CD4-positive, alpha-beta T cell (primary cell): ENCODE measurements around the gene PDSS2. TPM values are rescaled to one million over a fixed set of nuclear protein-coding genes. Genes with fewer than 3 reads are reported as not detected.

Source experiments
- ATAC-seq: fragments of 200-7000 bp; cut with Tn5 transposase; one replicate; pipeline ENCODE4 v1.10.0; 2022; ENCODE audit warnings: mild to moderate bottlenecking; ENCODE audit not compliant: poor library complexity
- CTCF ChIA-PET: fragments of 350-600 bp; sonication (Branson Sonifier 250); formaldehyde crosslinking; loops from one replicate; lab custom pipeline; 2021; ENCODE audit warnings: antibody characterized with exemption, inconsistent platforms; lab: Charles Lee
- POLR2A ChIA-PET: fragments of 350-600 bp; sonication (Branson Sonifier 250); formaldehyde crosslinking; loops from one replicate; lab custom pipeline; 2021; ENCODE audit warnings: antibody characterized with exemption, inconsistent platforms; lab: Charles Lee
- DNase-seq, 14 experiments: peaks; one replicate each; pipeline ENCODE4 v3.0.0-alpha.2; 2013 to 2020; ENCODE audit warnings: mixed read lengths in 2 of 14
- H3K27ac ChIP-seq, 2 donors: one replicate each; pipeline versions ENCODE4 v1.5.1 to v1.7.0; 2013; ENCODE audit warnings: low read length in 2 of 2, low read depth in 1 of 2, mild to moderate bottlenecking in 1 of 2
- H3K27me3 ChIP-seq, 2 experiments: 1 replicate in 1 of 2; 2 replicates in 1 of 2; pipeline versions ENCODE4 v1.6.1 to v1.7.0; 2013; ENCODE audit warnings: low read length in 2 of 2, control low read depth in 1 of 2, mild to moderate bottlenecking in 1 of 2, moderate library complexity in 1 of 2; ENCODE audit not compliant: insufficient read depth in 2 of 2, control insufficient read depth in 1 of 2
- H3K36me3 ChIP-seq: one replicate; pipeline ENCODE4 v1.6.1; 2013; ENCODE audit warnings: low read length, control low read depth; ENCODE audit not compliant: insufficient read depth
- H3K4me1 ChIP-seq: one replicate; pipeline ENCODE4 v1.6.1; 2013; ENCODE audit warnings: low read length, control low read depth; ENCODE audit not compliant: insufficient read depth
- H3K4me3 ChIP-seq: one replicate; pipeline ENCODE4 v1.5.1; 2013; ENCODE audit warnings: mild to moderate bottlenecking, low read length, moderate library complexity
- H3K9me3 ChIP-seq, 2 experiments: 1 replicate in 1 of 2; 2 replicates in 1 of 2; pipeline versions ENCODE4 v1.6.1 to v1.7.0; 2013; ENCODE audit warnings: low read length in 2 of 2, mild to moderate bottlenecking in 2 of 2, control low read depth in 1 of 2, moderate library complexity in 1 of 2; ENCODE audit not compliant: control insufficient read depth in 1 of 2, insufficient read depth in 1 of 2
- H3K27ac Mint-ChIP-seq: one replicate; pipeline ENCODE4 v1.8.0; 2020; ENCODE audit warnings: mixed read lengths
- H3K27me3 Mint-ChIP-seq: one replicate; pipeline ENCODE4 v1.8.0; 2021; ENCODE audit warnings: mixed read lengths
- H3K36me3 Mint-ChIP-seq: one replicate; pipeline ENCODE4 v1.8.0; 2021; ENCODE audit warnings: low read depth, mixed read lengths
- H3K4me1 Mint-ChIP-seq: one replicate; pipeline ENCODE4 v1.8.0; 2021; ENCODE audit warnings: low read depth, mixed read lengths
- H3K4me3 Mint-ChIP-seq: one replicate; pipeline ENCODE4 v1.8.0; 2020; ENCODE audit warnings: mild to moderate bottlenecking, mixed read lengths
- H3K9me3 Mint-ChIP-seq: one replicate; pipeline ENCODE4 v1.8.0; 2020; ENCODE audit warnings: mixed read lengths
- intact Hi-C, 2 experiments: fragments of 100-400 bp; cut with DNase I in 1 of 2; cut with micrococcal nuclease in 1 of 2; formaldehyde crosslinking; loops; one replicate each; pipeline versions ENCODE4 v1.15.1 to v1.9.0; 2023 to 2025; cut with DNase I, micrococcal nuclease
- total RNA-seq, 174 experiments: library from RNA in 2 of 174; stranded (reverse) in 2 of 174; gene quantifications; one replicate each; pipeline ENCODE4 v1.2.3 and lab custom pipeline; 2021 to 2026
- TF ChIP-seq, protein P1 (sequence below): fragments of 200-600 bp; IDR thresholded peaks from one replicate; pipeline ENCODE4 v1.8.0; 2022; ENCODE audit warnings: antibody characterized with exemption, mild to moderate bottlenecking

Gene PDSS2
- total RNA-seq, 2 experiments from 2014 or later = 5.8 to 6.6 TPM

DNA sequence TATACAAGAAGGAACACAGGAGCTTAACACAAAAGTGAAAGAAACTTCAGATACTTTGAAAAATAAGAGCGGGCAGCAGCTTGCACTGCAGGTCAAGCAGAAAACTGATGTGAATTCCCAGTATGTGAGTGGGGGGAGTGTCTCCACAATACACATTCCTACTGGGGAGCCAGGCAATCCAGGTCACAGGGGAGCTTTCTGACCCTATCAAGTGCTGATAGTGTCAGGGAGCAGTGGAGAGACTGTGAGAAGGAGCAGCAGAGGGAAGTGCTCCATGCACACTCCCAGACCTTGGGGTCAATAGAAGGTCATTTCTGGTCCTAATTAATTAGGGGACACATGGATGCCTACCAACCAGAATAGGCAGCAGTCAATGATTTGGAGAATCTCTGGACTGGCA is 59.4 kb downstream of the PDSS2 start:
- TF ChIP-seq, protein P1, sequence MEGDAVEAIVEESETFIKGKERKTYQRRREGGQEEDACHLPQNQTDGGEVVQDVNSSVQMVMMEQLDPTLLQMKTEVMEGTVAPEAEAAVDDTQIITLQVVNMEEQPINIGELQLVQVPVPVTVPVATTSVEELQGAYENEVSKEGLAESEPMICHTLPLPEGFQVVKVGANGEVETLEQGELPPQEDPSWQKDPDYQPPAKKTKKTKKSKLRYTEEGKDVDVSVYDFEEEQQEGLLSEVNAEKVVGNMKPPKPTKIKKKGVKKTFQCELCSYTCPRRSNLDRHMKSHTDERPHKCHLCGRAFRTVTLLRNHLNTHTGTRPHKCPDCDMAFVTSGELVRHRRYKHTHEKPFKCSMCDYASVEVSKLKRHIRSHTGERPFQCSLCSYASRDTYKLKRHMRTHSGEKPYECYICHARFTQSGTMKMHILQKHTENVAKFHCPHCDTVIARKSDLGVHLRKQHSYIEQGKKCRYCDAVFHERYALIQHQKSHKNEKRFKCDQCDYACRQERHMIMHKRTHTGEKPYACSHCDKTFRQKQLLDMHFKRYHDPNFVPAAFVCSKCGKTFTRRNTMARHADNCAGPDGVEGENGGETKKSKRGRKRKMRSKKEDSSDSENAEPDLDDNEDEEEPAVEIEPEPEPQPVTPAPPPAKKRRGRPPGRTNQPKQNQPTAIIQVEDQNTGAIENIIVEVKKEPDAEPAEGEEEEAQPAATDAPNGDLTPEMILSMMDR = no peak
- DNase-seq (no peak), ATAC-seq (no peak)
- H3K36me3 ChIP-seq = no peaks in the 10 kb centered on the region
- no peaks in the 10 kb centered on the region for H3K4me1 Mint-ChIP-seq
- H3K27ac ChIP-seq = no peak overlapping the region
- H3K9me3 ChIP-seq = peaks cover 22 to 32% of the 10 kb centered on the region in 2 experiments
- H3K4me3 Mint-ChIP-seq = no peak overlapping the region
- H3K27me3 ChIP-seq = no peaks in the 10 kb centered on the region
- peaks cover 23% of the 10 kb centered on the region for H3K9me3 Mint-ChIP-seq
- peaks cover 89% of the 10 kb centered on the region for H3K36me3 Mint-ChIP-seq
- intact Hi-C loops = no loop called here
- H3K27ac Mint-ChIP-seq = no peak overlapping the region
- H3K4me1 ChIP-seq = no peaks in the 10 kb centered on the region
- POLR2A ChIA-PET = no interaction called here
- CTCF ChIA-PET = no interaction called here
- no peaks in the 10 kb centered on the region for H3K27me3 Mint-ChIP-seq
- no peak overlapping the region for H3K4me3 ChIP-seq

DNA sequence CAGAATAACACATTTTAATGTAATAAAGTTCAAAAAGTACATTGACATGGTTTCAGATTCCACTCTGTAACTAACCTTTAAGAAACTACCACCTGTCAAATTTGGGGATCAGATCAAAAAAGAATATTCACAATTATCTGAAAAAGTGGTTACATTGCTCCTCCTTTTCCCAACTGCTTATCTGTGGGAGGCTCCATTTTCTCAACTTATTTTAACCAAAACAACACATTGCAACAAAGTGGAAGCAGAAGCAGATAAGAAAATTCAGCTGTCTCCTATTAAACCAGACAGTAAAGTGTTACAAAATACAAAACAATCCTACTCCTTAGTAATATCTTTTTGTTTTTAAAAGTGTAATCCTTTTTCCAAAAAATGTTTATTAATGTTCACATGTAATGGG is 61.4 kb downstream of the PDSS2 start:
- CTCF ChIA-PET = no interaction called here
- no peak overlapping the region for H3K4me3 ChIP-seq
- H3K4me3 Mint-ChIP-seq = no peak overlapping the region
- H3K27ac Mint-ChIP-seq = no peak overlapping the region
- H3K36me3 ChIP-seq = no peaks in the 10 kb centered on the region
- POLR2A ChIA-PET = no interaction called here
- H3K27ac ChIP-seq = no peak overlapping the region
- no peaks in the 10 kb centered on the region for H3K27me3 Mint-ChIP-seq
- ATAC-seq = no peak
- intact Hi-C loops = no loop called here
- H3K27me3 ChIP-seq = no peaks in the 10 kb centered on the region
- no peaks in the 10 kb centered on the region for H3K4me1 ChIP-seq
- no peaks in the 10 kb centered on the region for H3K4me1 Mint-ChIP-seq
- peaks cover 89% of the 10 kb centered on the region for H3K36me3 Mint-ChIP-seq
- TF ChIP-seq, protein P1 = no peak
- H3K9me3 Mint-ChIP-seq = peaks cover 16% of the 10 kb centered on the region
- no peak for DNase-seq
- H3K9me3 ChIP-seq = peaks cover 14 to 36% of the 10 kb centered on the region in 2 experiments

DNA sequence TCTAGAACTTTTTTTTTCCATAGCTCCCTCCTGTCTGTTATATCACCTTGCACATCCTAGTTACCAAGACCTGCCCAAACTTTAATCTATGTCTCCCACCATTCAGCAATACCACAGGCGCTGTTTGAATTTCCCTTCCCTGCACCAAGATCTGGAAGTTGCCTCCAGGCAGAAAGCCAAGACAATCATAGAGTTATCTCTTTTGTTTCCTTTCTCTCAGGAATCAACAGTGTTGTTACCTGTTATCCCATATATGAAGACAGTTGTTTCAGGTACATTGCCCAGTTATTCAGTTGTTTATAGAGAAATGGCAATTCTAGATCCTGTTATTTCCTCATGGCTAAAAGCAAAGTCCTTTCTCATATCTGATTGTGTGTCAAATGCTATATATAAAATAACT is 63.2 kb downstream of the PDSS2 start:
- Histone ChIP-seq H3K36me3 (no peaks in the 10 kb centered on the region), H3K27ac (no peak overlapping the region), H3K27me3 (no peaks in the 10 kb centered on the region), H3K9me3 (peaks cover 7 to 25% of the 10 kb centered on the region in 2 experiments), H3K4me3 (no peak overlapping the region), H3K4me1 (no peaks in the 10 kb centered on the region)
- DNase-seq (no peak), ATAC-seq (no peak)
- ChIA-PET CTCF (no interaction called here), POLR2A (no interaction called here)
- TF ChIP-seq, protein P1 = no peak
- no peak overlapping the region for H3K4me3 Mint-ChIP-seq
- peaks cover 9% of the 10 kb centered on the region for H3K9me3 Mint-ChIP-seq
- H3K4me1 Mint-ChIP-seq = no peaks in the 10 kb centered on the region
- intact Hi-C loops = no loop called here
- no peaks in the 10 kb centered on the region for H3K27me3 Mint-ChIP-seq
- H3K27ac Mint-ChIP-seq = no peak overlapping the region
- H3K36me3 Mint-ChIP-seq = peaks cover 78% of the 10 kb centered on the region
